M059J (cell line): ENCODE measurements around the gene DTX3. TPM values are rescaled to one million over a fixed set of nuclear protein-coding genes. Genes with fewer than 3 reads are reported as not detected.
"Not testable (repeated sequence)": the region's sequence is repeated elsewhere in the genome, so short reads cannot be mapped to it uniquely, and the experiment has no call there.

Experiments
- DNase-seq: peaks from one replicate; pipeline ENCODE4 v3.0.0-alpha.2; 2012; ENCODE audit warnings: low read depth
- total RNA-seq: library from RNA; depleted of rRNA; stranded (reverse); fragments of >200 nt; shearing (Covaris generic); gene quantifications from 2 replicates; pipeline ENCODE4 v1.2.3, GENCODE V29; 2014; rRNA removed

DTX3 gene
- total RNA-seq, 1 experiment from 2014 or later, result 20.1 TPM

DNA sequence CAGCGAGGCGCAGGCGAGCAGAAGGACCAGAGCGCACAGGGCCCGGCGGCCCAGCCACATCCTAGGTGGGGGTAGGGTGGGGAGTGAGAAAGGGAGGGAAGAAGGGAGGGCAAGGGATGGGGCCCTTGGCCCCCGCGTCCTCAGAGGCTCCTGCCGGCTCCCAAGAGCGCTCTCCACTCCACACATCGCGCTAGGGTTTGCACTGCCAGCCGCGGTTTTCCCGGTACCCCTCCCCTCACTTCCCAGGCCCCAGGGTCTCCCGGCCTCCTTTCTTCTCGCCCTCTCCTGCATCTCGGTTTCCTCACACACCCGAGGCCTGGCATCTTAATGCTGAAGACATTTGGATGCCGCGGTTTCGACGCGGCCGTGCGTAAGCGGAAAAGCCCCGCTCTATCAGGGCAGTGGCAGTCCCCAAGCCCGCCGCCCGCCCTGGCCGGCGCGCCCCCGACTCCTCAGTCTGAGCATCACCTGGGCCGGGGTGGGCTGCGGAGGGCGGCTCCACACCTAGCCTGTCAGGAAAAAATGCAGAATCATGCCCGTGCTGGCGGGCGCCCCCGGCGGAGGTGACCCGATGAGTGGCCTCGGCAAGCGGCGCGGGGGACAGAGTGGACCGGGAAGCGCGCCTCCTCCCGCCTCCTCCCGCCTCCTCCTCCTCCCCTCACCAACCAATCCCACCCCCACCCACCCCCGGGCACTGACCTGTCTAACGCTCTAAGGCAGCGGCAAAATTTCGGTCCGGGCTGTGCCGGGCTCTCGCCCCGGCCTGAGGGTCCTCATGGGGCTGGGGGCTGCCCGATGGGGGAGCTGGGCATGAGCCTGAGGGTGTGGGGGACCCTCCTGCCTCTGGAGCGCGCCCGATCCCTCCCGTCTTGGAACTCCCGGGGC lies 27.7 kb downstream of the DTX3 start:
- DNase-seq, result peak; percentile 27

DNA sequence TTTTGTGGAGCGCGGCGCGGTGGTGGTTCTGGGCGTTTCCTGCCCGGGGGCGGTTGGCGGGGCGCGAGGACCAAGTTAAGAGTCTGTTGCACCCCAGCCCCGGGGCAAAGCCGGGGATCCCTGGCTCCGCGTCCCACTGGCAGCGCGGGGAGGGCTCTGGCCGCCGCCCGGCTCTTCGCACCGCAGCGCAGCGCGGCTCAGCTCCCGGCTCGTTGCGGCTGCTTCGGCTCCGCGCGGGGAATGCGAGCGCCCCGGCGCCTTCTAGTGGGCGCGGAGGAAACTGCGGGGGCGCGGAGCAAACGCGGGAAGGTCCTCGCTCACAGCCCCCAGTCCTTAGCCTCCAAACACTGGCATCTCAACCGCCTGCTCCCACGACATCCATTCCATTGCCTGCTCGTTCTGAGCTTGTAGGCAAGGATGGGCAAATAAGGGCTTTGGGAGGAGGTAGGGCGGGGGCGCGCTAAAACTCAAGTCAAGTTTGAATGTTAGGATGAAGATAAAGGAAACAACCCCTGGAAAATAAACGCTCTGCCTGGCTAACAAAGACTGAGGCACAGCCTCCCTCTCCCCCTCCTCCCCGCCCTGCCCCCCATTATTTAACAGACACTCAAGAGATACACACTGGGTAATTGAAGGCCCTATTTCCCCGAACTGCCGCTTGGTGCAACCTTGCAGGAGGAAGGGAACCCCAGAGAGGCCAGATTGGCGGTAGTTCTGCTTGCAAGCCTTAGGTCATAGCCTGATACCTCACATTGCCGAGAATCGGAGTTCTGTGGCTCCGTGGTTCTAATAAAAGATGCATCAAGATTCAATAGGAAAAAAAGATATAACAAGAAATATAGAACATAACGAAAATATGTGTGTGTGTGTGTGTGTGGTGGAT lies 28.6 kb downstream of the DTX3 start, which contains the start of gene B4GALNT1:
B4GALNT1 (minus strand) TSS at position 244 of the 883 bp plus-strand sequence. CDS start 1,069 bp downstream, outside the sequence.
- peak; percentile 59 for DNase-seq

DNA sequence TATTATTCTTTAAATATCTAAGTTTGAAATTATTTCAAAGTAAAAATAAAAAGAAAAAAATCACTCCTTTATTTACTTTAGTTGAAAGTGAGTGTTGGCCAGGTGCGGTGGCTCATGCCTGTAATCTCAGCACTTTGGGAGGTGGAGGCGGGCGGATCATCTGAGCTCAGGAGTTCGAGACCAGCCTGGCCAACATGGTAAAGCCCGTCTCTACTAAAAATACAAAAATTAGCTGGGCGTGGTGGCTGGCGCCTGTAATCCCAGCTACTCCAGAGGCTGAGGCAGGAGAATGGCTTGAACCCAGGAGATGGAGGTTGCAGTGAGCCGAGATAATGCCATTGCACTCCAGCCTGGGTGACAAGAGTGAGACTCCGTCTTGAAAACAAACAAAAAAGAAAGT lies 32.1 kb downstream of the DTX3 start:
- DNase-seq, result not testable (repeated sequence)

DNA sequence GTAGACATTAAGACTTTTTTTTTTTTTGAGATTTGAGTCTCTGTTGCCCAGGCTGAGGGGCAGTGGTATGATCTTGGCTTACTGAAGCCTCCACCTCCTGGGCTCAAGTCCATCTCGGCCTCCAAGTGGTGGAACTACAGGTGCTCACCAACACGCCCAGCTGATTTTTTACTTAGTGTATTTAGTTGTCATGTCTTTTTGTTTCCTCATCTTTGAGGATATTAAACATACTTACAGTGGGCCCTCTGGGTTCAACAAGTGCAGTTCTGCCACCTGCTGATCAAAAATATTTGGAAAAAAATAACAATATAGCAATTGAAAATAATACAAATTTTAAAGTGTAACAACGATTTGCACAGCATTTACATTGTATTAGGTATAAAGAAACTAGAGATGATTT lies 32.7 kb downstream of the DTX3 start:
- no peak for DNase-seq

DNA sequence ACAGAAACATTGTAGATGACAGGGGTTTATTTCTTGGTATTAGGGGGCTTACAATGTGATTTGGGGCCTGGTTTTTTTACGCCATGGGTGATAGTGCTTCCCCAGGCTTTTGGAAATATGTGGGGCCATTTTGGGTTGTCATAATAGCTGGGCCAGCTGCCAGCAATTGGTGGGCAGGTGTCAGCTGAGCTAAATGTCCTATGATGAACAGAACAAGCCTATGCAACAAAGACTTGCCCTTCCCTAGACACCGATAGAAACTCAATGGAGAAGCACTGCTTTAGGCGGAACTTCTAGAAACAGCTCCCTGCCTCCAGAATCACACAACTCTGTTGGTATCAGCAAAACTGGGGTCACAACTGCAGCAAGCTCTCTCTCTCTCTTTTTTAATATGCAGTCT lies 33.5 kb downstream of the DTX3 start:
- no peak for DNase-seq

DNA sequence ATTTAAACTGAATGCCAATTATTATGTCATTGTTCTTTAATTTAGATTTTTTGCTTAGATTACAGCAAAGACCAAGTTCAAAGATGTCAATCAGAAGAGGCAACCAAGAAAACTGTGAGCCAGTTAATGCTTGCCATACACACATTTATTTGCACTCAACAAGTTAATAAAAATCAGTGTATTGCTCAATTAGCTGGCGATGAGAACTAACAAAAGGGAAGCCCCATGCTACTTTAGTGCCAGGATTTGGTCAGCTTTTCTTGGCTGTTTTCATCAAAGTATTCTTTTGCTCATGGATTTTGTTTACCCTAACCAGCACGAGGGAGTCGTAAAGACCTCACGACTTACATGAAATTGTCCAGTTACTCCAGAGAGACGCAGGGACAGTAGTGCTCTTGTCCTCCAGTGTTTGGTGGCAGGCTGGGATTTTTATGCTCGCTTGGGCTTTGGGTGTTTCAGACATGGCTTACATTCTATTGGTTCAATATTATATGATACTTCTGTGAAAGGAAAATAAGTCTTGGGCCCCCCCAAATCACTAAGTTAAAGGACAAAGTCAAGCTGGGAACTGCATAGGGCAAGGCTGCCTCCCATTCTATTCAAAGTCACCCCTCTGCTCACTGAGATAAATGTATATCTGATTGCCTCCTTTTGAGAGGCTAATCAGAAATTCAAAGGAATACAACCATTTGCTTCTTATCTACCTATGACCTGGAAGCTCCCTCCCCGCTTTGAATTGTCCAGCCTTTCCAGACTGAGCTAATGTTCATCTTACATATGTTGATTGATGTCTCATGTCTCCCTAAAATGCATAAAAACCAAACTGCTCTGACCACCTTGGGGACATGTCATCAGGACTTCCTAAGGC lies 35.8 kb downstream of the DTX3 start:
- DNase-seq, result no peak

DNA sequence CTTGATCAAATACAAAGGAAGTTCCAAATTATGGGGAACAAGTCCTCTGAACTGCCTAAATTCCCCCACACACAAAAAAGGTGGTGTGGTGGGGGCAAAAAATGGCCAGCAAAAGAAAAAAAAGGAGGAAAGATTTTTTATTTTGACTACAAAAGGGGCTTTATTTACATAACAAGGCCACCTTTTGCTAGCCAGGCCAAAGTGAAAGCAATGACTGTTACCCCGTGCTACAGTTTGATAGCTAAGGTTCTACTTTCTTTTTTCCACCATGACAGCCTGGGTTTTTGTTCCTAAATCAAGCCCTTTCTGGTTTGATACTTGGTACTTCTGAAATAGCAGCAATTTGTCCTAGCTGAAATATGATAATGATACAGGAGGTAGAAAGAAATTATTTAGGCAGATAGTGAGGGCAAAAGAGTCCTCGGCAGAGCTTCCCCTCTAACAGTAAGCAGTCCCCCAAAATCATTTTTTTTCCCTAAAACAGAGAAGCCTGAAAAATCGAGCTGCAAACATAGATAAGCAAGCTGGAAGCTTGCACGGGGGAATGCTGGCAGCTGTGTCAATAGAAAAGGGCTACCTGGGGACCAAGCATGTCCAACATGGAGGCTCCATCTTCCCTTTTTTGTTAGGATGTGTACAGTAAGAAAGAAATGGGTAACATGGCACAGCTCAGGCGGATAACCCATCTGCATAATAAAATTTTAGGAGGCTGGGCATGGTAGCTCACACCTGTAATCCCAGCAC lies 37.2 kb downstream of the DTX3 start:
- no peak for DNase-seq

DNA sequence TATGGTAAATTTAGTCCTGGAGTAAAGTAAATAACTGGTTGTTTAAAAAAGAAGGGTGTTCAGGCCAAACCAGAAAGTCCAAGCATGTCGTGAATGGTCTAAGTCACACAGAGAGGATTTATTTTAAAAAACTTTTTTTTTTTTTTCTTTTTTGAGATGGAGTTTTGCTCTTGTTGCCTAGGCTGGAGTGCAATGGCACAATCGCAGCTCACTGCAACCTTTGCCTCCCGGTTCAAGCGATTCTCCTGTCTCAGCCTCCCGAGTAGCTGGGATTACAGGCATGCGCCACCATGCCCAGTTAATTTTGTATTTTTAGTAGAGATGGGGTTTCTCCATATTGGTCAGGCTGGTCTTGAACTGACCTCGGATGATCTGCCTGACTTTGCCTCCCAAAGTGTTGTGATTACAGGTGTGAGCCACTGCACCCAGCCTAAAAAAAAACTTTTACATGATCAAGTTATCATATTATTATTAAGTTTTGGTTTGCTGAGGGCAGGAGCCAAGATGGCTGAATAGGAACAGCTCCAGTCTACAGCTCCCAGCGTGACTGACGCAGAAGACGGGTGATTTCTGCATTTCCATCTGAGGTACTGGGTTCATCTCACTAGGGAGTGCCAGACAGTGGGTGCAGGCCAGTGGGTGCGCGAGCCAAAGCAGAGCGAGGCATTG lies 41.5 kb downstream of the DTX3 start:
- peak; percentile 44 for DNase-seq

DNA sequence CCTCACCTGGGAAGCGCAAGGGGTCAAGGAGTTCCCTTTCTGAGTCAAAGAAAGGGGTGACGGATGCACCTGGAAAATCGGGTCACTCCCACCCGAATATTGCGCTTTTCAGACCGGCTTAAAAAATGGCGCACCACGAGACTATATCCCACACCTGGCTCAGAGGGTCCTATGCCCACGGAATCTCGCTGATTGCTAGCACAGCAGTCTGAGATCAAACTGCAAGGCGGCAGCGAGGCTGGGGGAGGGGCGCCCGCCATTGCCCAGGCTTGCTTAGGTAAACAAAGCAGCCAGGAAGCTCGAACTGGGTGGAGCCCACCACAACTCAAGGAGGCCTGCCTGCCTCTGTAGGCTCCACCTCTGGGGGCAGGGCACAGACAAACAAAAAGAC lies 42.0 kb downstream of the DTX3 start:
- not testable (repeated sequence) for DNase-seq

DNA sequence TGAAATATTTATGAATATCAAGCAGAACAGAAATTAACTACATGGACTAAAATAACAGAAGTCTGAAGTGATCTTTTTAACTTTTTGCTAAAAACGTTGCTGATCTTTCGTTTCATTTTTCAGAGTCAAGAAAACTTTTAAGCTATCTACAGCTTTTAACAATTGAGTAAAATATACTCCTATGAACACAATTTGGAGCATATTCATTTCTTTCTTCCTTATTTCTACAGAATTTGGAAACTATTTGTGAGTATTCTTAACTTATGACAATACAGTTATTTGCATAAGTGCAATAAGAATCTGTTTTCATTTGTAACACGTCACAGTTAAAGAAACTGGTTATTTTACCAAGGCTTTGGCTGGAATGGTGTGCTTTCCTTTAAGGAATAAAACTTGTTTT lies 49.4 kb downstream of the DTX3 start:
- DNase-seq, result no peak

DNA sequence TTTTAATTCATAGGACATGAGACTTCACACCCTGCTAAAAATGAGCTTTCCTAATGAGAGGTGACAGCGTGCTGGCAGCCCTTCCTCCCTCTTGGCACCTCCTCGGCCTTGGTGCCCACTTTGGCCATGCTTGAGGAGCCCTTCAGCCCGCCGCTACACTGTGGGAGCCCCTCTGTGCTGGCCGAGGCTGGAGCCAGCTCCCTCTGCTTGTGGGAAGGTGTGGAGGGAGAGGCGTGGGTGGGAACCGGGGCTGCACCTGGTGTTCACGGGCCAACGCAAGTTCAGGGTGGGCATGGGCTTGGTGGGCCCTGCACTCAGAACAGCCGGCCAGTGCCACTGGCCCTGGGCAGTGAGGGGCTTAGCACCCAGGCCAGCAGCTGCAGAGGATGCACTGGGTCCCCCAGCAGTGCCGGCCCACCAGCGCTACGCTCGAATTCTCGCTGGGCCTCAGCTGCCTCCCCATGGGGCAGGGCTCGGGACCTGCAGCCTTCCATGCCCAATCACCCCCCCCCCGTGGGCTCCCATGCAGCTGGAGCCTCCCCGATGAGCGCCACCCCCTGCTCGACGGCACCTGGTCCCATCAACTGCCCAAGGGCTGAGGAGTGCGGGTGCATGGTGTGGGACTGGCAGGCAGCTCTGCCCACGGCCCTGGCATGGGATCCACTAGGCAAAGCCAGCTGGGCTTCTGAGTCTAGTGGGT lies 51.1 kb downstream of the DTX3 start:
- no peak for DNase-seq

DNA sequence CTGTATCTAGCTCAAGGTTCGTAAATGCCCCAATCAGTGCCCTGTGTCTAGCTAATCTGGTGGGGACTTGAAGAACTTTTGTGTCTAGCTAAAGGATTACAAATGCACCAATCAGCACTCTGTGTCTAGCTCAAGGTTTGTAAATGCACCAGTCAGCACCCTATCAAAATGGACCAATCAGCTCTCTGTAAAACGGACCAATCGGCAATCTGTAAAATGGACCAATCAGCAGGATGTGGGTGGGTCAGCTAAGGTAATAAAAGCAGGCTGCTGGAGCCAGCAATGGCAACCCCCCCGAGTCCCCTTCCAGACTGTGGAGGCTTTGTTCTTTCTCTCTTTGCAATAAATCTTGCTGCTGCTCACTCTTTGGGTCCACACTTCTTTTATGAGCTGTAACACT lies 51.8 kb downstream of the DTX3 start:
- not testable (repeated sequence) for DNase-seq

DNA sequence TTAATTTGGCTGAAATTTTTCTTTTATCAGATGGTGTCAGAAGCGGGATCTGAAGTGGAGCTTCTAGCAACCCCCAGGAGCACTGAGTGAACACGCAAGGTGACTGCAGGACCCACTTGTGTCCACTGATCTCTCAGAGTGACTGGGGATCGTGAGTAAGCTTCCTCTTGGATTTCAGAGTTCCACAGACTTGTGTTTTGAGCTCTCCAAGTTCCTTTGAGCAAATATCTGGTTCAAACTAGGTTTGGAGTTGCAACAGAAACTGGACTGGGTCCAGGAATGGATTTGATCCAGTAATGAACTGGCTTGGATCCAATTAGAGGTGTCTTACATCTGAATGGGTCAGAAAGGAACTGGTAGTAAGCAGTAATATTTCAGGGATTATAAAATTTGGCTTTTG lies 53.1 kb downstream of the DTX3 start:
- DNase-seq, result no peak

DNA sequence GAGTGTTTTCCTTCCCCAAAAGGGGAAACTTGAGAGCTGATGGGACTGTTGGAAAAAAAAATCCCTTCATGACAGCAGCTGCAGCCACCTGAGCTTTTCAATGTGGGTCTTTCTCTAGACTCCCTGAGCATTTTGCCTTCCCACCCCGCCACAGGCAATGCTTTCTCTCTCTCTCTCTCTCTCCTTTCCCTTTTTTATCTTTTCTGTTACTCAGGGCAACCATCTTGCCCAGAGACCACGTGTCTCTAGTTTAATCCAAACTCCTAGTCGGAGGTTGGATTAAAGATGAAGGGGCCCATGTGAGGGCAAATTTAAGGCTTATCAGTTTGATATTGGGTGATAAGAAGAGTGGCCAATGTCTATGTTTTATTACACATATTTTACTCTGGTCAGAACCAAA lies 54.3 kb downstream of the DTX3 start:
- DNase-seq, result no peak

Other genes starting within 250 kb of the DTX3 start
- gene R3HDM2, start 173.8 kb upstream of the DTX3 start, total RNA-seq, result 12.1 and 16.4 TPM in 2 replicates
- not detected in 2 replicates for gene INHBC, start 170.0 kb upstream of the DTX3 start, total RNA-seq
- gene INHBE, start 149.5 kb upstream of the DTX3 start, total RNA-seq, result 0.42 and 1.4 TPM in 2 replicates
- gene GLI1, start 145.0 kb upstream of the DTX3 start, total RNA-seq, result 1.5 TPM in 1 of 2 replicates, not detected in the other
- gene ARHGAP9, start 125.0 kb upstream of the DTX3 start, total RNA-seq, result 0.44 and 0.69 TPM in 2 replicates
- gene MARS1, start 116.8 kb upstream of the DTX3 start, total RNA-seq, result 68.9 and 99.8 TPM in 2 replicates
- gene DDIT3, start 84.3 kb upstream of the DTX3 start, total RNA-seq, result 39.3 and 45.9 TPM in 2 replicates
- 5.0 and 18.2 TPM in 2 replicates for gene MBD6, start 82.0 kb upstream of the DTX3 start, total RNA-seq
- gene DCTN2, start 57.6 kb upstream of the DTX3 start, total RNA-seq, result 97.9 and 119 TPM in 2 replicates
- gene KIF5A, start 54.8 kb upstream of the DTX3 start, total RNA-seq, result 0.30 and 0.37 TPM in 2 replicates
- gene PIP4K2C, start 13.6 kb upstream of the DTX3 start, total RNA-seq, result 71.2 and 85.3 TPM in 2 replicates
- 6.2 and 13.2 TPM in 2 replicates for gene ARHGEF25, start 6.6 kb downstream of the DTX3 start, total RNA-seq
- 21.6 and 43.3 TPM in 2 replicates for gene B4GALNT1, start 28.4 kb downstream of the DTX3 start, total RNA-seq
- 298 and 647 TPM in 2 replicates for gene OS9, start 89.3 kb downstream of the DTX3 start, total RNA-seq
- 0.07 TPM in 1 of 2 replicates, not detected in the other for gene AGAP2, start 133.9 kb downstream of the DTX3 start, total RNA-seq
- 36.2 and 57.0 TPM in 2 replicates for gene TSPAN31, start 140.2 kb downstream of the DTX3 start, total RNA-seq
- 175 and 179 TPM in 2 replicates for gene CDK4, start 147.5 kb downstream of the DTX3 start, total RNA-seq
- gene MARCHF9, start 150.3 kb downstream of the DTX3 start, total RNA-seq, result 6.7 and 7.9 TPM in 2 replicates
- gene CYP27B1, start 162.3 kb downstream of the DTX3 start, total RNA-seq, result 1.8 and 3.2 TPM in 2 replicates
- gene METTL1, start 167.3 kb downstream of the DTX3 start, total RNA-seq, result 8.4 and 12.4 TPM in 2 replicates
- gene EEF1AKMT3, start 167.8 kb downstream of the DTX3 start, total RNA-seq, result 6.6 and 8.9 TPM in 2 replicates
- 27.6 and 37.9 TPM in 2 replicates for gene TSFM, start 178.0 kb downstream of the DTX3 start, total RNA-seq
- gene AVIL, start 213.9 kb downstream of the DTX3 start, total RNA-seq, result 0.10 TPM in 1 of 2 replicates, not detected in the other
- gene CTDSP2, start 241.9 kb downstream of the DTX3 start, total RNA-seq, result 37.3 and 44.2 TPM in 2 replicates